ENCODE results near the gene GGCX. TPM values are rescaled to one million over a fixed set of nuclear protein-coding genes. Genes with fewer than 3 reads are reported as not detected.

GGCX gene
- total and polyA plus RNA-seq, 2 of the 13 experiments (the other 11 are each of a cell fraction or from before 2014, with no cell fraction given): 72.5 to 103 TPM

GRCh38 chr2:85578243-85579180 lies 17.2 kb upstream of the GGCX start (continued):
- TF ChIP-seq FOXP4 (CRISPR knock-in tag; IDR thresholded peaks at IDR 0.05) (0 out of 2 replicates have a peak, but pooled peaks have one; percentile 29), TRIM24 (CRISPR knock-in tag; IDR thresholded peaks at IDR 0.05) (no peak), ZNF44 (CRISPR knock-in tag; IDR thresholded peaks at IDR 0.05) (no peak), ZNF441 (CRISPR knock-in tag; IDR thresholded peaks at IDR 0.05; ENCODE audit: borderline replicate concordance) (peak; percentile 59; the same call in 1 of the 2 replicates), ZNF232 (CRISPR knock-in tag; IDR thresholded peaks at IDR 0.05; ENCODE audit: borderline replicate concordance) (no peak), CHCHD3 (CRISPR knock-in tag; IDR thresholded peaks at IDR 0.05) (peak; percentile 13; the same call in 1 of the 2 replicates), ZNF883 (CRISPR knock-in tag; IDR thresholded peaks at IDR 0.05; ENCODE audit: not compliant biosample characterization) (no peak), NCOR1 (IDR thresholded peaks at IDR 0.05; ENCODE audit: borderline replicate concordance, low read length) (no peak), ZNF224 (CRISPR knock-in tag; IDR thresholded peaks at IDR 0.05) (no peak), KMT2B (CRISPR knock-in tag; IDR thresholded peaks at IDR 0.05) (0 out of 2 replicates have a peak, but pooled peaks have one; percentile 43), TARDBP (CRISPR knock-in tag; IDR thresholded peaks at IDR 0.05) (no peak), ZNF7 (CRISPR knock-in tag; IDR thresholded peaks at IDR 0.05) (no peak), ZNF513 (CRISPR knock-in tag; conservative IDR thresholded peaks at IDR 0.05) (no peak), RARA (CRISPR knock-in tag; IDR thresholded peaks at IDR 0.05) (no peak), ZNF784 (CRISPR knock-in tag; IDR thresholded peaks at IDR 0.05; ENCODE audit: borderline replicate concordance) (no peak), ZNF501 (CRISPR knock-in tag; IDR thresholded peaks at IDR 0.05) (peak; percentile 30; the same call in 1 of the 2 replicates)
- TF ChIP-seq, protein P1, sequence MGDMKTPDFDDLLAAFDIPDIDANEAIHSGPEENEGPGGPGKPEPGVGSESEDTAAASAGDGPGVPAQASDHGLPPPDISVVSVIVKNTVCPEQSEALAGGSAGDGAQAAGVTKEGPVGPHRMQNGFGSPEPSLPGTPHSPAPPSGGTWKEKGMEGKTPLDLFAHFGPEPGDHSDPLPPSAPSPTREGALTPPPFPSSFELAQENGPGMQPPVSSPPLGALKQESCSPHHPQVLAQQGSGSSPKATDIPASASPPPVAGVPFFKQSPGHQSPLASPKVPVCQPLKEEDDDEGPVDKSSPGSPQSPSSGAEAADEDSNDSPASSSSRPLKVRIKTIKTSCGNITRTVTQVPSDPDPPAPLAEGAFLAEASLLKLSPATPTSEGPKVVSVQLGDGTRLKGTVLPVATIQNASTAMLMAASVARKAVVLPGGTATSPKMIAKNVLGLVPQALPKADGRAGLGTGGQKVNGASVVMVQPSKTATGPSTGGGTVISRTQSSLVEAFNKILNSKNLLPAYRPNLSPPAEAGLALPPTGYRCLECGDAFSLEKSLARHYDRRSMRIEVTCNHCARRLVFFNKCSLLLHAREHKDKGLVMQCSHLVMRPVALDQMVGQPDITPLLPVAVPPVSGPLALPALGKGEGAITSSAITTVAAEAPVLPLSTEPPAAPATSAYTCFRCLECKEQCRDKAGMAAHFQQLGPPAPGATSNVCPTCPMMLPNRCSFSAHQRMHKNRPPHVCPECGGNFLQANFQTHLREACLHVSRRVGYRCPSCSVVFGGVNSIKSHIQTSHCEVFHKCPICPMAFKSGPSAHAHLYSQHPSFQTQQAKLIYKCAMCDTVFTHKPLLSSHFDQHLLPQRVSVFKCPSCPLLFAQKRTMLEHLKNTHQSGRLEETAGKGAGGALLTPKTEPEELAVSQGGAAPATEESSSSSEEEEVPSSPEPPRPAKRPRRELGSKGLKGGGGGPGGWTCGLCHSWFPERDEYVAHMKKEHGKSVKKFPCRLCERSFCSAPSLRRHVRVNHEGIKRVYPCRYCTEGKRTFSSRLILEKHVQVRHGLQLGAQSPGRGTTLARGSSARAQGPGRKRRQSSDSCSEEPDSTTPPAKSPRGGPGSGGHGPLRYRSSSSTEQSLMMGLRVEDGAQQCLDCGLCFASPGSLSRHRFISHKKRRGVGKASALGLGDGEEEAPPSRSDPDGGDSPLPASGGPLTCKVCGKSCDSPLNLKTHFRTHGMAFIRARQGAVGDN (CRISPR knock-in tag; IDR thresholded peaks at IDR 0.05): peak; percentile 79
- TF ChIP-seq, protein P2, sequence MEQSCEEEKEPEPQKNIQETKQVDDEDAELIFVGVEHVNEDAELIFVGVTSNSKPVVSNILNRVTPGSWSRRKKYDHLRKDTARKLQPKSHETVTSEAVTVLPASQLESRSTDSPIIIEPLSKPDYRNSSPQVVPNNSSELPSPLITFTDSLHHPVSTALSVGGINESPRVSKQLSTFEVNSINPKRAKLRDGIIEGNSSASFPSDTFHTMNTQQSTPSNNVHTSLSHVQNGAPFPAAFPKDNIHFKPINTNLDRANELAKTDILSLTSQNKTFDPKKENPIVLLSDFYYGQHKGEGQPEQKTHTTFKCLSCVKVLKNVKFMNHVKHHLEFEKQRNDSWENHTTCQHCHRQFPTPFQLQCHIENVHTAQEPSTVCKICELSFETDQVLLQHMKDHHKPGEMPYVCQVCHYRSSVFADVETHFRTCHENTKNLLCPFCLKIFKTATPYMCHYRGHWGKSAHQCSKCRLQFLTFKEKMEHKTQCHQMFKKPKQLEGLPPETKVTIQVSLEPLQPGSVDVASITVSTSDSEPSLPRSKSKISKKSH (CRISPR knock-in tag; IDR thresholded peaks at IDR 0.05; ENCODE audit: borderline replicate concordance): no peak

Measured in HepG2 (cell line).